Neural cell (in vitro differentiated cells): ENCODE measurements around the gene SOX13. TPM values are rescaled to one million over a fixed set of nuclear protein-coding genes. Genes with fewer than 3 reads are reported as not detected.

Source experiments
- H2AFZ ChIP-seq: fragments of 200-600, 300-800 bp; sonication (generic), shearing (Covaris generic); 2 replicates; pipeline ENCODE4 v1.6.0; 2014; ENCODE audit warnings: low read depth, mild to moderate bottlenecking, antibody characterized with exemption, low read length, moderate library complexity
- H3F3A ChIP-seq: fragments of 200-600 bp; shearing (Covaris generic); 2 replicates; pipeline ENCODE4 v1.6.1; 2016; ENCODE audit warnings: mild to moderate bottlenecking, moderate library complexity, mixed read lengths, antibody characterized with exemption, low read length; ENCODE audit not compliant: insufficient read depth, poor library complexity, severe bottlenecking
- H3K27ac ChIP-seq: fragments of 200-600, 300-800 bp; sonication (generic), shearing (Covaris generic); 2 replicates; pipeline ENCODE4 v1.5.1; 2014; ENCODE audit warnings: mild to moderate bottlenecking, low read length, moderate library complexity
- H3K27me3 ChIP-seq: fragments of 300-800, 200-600 bp; sonication (generic), shearing (Covaris generic); 2 replicates; pipeline ENCODE4 v1.6.0; 2014; ENCODE audit warnings: mild to moderate bottlenecking, low read depth, low read length, moderate library complexity; ENCODE audit not compliant: insufficient read depth
- H3K36me3 ChIP-seq: fragments of 300-800, 200-600 bp; sonication (generic), shearing (Covaris generic); 2 replicates; pipeline ENCODE4 v1.5.1; 2014; ENCODE audit warnings: mild to moderate bottlenecking, antibody characterized with exemption, low read length, moderate library complexity; ENCODE audit not compliant: insufficient read depth
- H3K4me2 ChIP-seq: fragments of 300-800, 200-600 bp; sonication (generic), shearing (Covaris generic); 2 replicates; pipeline ENCODE4 v1.6.0; 2014; ENCODE audit warnings: mild to moderate bottlenecking, low read length
- H3K4me3 ChIP-seq: fragments of 300-800, 200-600 bp; sonication (generic), shearing (Covaris generic); 2 replicates; pipeline ENCODE4 v1.5.1; 2014; ENCODE audit warnings: mild to moderate bottlenecking, low read length, moderate library complexity
- H3K79me2 ChIP-seq: fragments of 200-600 bp; shearing (Covaris generic); replicated peaks from 2 replicates; pipeline ENCODE4 v1.6.0; 2014; ENCODE audit warnings: mild to moderate bottlenecking, low read length, moderate library complexity; ENCODE audit not compliant: insufficient read depth
- H3K9ac ChIP-seq: fragments of 300-800, 200-600 bp; sonication (generic), shearing (Covaris generic); 2 replicates; pipeline ENCODE4 v1.6.1; 2016; ENCODE audit warnings: mild to moderate bottlenecking, low read length, mixed read lengths
- H3K9me2 ChIP-seq: fragments of 200-600 bp; shearing (Covaris generic); 2 replicates; pipeline ENCODE4 v1.6.1; 2016; ENCODE audit warnings: mild to moderate bottlenecking, low read length, mixed read lengths; ENCODE audit not compliant: insufficient read depth
- H3K9me3 ChIP-seq: fragments of 200-600, 300-800 bp; sonication (generic), shearing (Covaris generic); 2 replicates; pipeline ENCODE4 v1.6.1; 2016; ENCODE audit warnings: mild to moderate bottlenecking, mixed run types, low read length, moderate library complexity, mixed read lengths
- H4K20me1 ChIP-seq: fragments of 200-600 bp; shearing (Covaris generic); 2 replicates; pipeline ENCODE4 v1.6.1; 2016; ENCODE audit warnings: mild to moderate bottlenecking, mixed run types; ENCODE audit not compliant: insufficient read depth
- EP300 ChIP-seq: fragments of 450-650 bp; conservative IDR thresholded peaks from 2 replicates; pipeline ENCODE4 v1.6.1; 2014; ENCODE audit warnings: antibody characterized with exemption, mild to moderate bottlenecking, moderate library complexity; ENCODE audit not compliant: poor library complexity, severe bottlenecking
- EZH2 ChIP-seq: fragments of 200-600, 300-800 bp; shearing (Covaris generic), sonication (generic); IDR thresholded peaks from 2 replicates; pipeline ENCODE4 v1.6.1; 2014; ENCODE audit warnings: antibody characterized with exemption, low read length, borderline replicate concordance, mild to moderate bottlenecking; ENCODE audit not compliant: insufficient read depth, poor library complexity, severe bottlenecking
- MXI1 ChIP-seq: fragments of 450-650 bp; conservative IDR thresholded peaks from 2 replicates; pipeline ENCODE4 v1.6.1; 2014; ENCODE audit warnings: antibody characterized with exemption, mild to moderate bottlenecking; ENCODE audit not compliant: poor library complexity, severe bottlenecking
- POLR2AphosphoS5 ChIP-seq: IDR thresholded peaks from 2 replicates; pipeline ENCODE4 v1.6.1; 2012
- RAD21 ChIP-seq: fragments of 450-650 bp; conservative IDR thresholded peaks from 2 replicates; pipeline ENCODE4 v1.6.1; 2014; ENCODE audit warnings: antibody characterized with exemption, mild to moderate bottlenecking, moderate library complexity
- SMC3 ChIP-seq: fragments of 450-650 bp; conservative IDR thresholded peaks from 2 replicates; pipeline ENCODE4 v1.6.1; 2014; ENCODE audit warnings: antibody characterized with exemption, mild to moderate bottlenecking, moderate library complexity; ENCODE audit not compliant: poor library complexity
- TAF1 ChIP-seq: IDR thresholded peaks from 2 replicates; pipeline ENCODE4 v1.6.1; 2012; ENCODE audit warnings: low read depth
- polyA plus RNA-seq: library from polyadenylated mRNA; depleted of rRNA; stranded (reverse); fragments of >200 nt; gene quantifications from 2 replicates; pipeline ENCODE4 v1.2.3, GENCODE V29; 2014
- TF ChIP-seq, protein P1 (sequence below): fragments of 450-650 bp; IDR thresholded peaks from 2 replicates; pipeline ENCODE4 v1.5.1; 2014; ENCODE audit warnings: antibody characterized with exemption, mild to moderate bottlenecking, moderate library complexity; ENCODE audit not compliant: poor library complexity, severe bottlenecking
- TF ChIP-seq, protein P2 (sequence below): IDR thresholded peaks from 2 replicates; pipeline ENCODE4 v1.6.1; 2012; ENCODE audit warnings: borderline replicate concordance

SOX13 gene
- polyA plus RNA-seq, 1 donor from 2014 or later: 1.7 TPM

DNA sequence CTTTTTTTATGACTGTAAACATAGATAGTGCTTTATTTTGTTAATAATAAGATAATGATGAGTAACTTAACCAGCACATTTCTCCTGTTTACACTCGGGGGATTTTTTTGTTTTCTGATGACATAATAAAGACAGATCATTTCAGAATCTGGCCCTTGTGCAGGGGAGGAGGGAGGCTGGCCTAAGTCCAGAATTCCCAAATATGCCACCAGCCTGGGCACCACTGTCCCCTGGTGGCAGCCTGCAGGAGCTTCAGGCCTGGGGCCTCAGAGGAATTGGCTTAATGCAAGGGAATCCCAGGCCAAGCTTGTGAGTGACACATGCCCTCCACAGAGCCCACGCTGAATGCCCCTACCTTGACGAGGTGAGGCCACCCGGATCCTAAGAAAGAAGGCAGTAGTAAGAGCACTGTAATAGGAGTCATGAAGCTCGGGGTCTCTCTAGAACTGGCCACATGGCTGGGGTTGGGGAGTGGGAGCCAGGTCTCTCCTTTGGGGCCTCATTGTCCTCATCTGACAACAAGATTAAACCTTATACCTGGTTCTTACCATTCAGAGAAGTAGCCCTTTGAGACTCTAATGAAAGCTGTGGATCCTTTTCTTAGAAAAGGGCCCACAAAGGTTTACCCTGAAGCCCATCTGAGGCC is 54.8 kb downstream of the SOX13 start:
- peak; percentile 70 for TF ChIP-seq SMC3
- TF ChIP-seq MXI1: no peak
- peak; percentile 68 for TF ChIP-seq RAD21
- TF ChIP-seq EP300: no peak
- TF ChIP-seq, protein P1, sequence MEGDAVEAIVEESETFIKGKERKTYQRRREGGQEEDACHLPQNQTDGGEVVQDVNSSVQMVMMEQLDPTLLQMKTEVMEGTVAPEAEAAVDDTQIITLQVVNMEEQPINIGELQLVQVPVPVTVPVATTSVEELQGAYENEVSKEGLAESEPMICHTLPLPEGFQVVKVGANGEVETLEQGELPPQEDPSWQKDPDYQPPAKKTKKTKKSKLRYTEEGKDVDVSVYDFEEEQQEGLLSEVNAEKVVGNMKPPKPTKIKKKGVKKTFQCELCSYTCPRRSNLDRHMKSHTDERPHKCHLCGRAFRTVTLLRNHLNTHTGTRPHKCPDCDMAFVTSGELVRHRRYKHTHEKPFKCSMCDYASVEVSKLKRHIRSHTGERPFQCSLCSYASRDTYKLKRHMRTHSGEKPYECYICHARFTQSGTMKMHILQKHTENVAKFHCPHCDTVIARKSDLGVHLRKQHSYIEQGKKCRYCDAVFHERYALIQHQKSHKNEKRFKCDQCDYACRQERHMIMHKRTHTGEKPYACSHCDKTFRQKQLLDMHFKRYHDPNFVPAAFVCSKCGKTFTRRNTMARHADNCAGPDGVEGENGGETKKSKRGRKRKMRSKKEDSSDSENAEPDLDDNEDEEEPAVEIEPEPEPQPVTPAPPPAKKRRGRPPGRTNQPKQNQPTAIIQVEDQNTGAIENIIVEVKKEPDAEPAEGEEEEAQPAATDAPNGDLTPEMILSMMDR: peak; percentile 69
- no peaks in the 10 kb centered on the region for H3K79me2 ChIP-seq
- no peaks in the 10 kb centered on the region for H3K9me2 ChIP-seq
- H4K20me1 ChIP-seq: no peaks in the 10 kb centered on the region
- H3K9me3 ChIP-seq: no peaks in the 10 kb centered on the region
- no peaks in the 10 kb centered on the region for H3K36me3 ChIP-seq
- H3K4me3 ChIP-seq: no peak overlapping the region
- H2AFZ ChIP-seq: no peak overlapping the region
- no peaks in the 10 kb centered on the region for H3F3A ChIP-seq
- H3K4me2 ChIP-seq: no peak overlapping the region
- H3K9ac ChIP-seq: no peak overlapping the region
- no peaks in the 10 kb centered on the region for H3K27me3 ChIP-seq
- no peak overlapping the region for H3K27ac ChIP-seq

DNA sequence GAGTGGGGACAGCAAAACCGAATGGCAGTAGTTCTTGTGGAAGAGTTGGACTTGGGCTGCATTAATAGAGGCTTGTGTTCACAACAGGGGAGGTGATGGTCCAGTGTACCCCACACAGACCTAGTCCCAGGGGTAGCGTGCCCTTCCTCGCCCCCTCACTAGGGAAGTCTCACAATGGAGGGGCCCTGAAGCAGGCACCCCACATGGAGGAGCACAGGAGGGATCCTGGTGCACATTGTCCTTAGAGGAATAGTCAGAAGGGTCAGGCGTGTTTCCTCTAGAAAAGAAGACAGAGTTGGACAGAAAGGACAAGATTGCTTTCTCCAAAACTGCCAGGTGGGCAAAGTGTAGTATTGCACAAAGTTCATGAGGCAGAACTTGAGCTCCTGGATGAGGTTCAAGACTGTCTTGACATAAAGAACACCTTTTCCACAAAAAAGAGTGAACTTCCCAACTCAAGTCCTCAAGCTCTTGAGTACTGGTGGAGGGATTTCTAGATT is 55.6 kb downstream of the SOX13 start:
- TF ChIP-seq SMC3 (no peak), MXI1 (no peak), POLR2AphosphoS5 (no peak), RAD21 (no peak), TAF1 (no peak), EZH2 (no peak), EP300 (no peak)
- TF ChIP-seq, protein P1: no peak
- TF ChIP-seq, protein P2, sequence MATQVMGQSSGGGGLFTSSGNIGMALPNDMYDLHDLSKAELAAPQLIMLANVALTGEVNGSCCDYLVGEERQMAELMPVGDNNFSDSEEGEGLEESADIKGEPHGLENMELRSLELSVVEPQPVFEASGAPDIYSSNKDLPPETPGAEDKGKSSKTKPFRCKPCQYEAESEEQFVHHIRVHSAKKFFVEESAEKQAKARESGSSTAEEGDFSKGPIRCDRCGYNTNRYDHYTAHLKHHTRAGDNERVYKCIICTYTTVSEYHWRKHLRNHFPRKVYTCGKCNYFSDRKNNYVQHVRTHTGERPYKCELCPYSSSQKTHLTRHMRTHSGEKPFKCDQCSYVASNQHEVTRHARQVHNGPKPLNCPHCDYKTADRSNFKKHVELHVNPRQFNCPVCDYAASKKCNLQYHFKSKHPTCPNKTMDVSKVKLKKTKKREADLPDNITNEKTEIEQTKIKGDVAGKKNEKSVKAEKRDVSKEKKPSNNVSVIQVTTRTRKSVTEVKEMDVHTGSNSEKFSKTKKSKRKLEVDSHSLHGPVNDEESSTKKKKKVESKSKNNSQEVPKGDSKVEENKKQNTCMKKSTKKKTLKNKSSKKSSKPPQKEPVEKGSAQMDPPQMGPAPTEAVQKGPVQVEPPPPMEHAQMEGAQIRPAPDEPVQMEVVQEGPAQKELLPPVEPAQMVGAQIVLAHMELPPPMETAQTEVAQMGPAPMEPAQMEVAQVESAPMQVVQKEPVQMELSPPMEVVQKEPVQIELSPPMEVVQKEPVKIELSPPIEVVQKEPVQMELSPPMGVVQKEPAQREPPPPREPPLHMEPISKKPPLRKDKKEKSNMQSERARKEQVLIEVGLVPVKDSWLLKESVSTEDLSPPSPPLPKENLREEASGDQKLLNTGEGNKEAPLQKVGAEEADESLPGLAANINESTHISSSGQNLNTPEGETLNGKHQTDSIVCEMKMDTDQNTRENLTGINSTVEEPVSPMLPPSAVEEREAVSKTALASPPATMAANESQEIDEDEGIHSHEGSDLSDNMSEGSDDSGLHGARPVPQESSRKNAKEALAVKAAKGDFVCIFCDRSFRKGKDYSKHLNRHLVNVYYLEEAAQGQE: no peak
- Histone ChIP-seq H3K4me3 (no peak overlapping the region), H3K79me2 (no peaks in the 10 kb centered on the region), H3K9me2 (no peaks in the 10 kb centered on the region), H3K27ac (no peak overlapping the region), H3K4me2 (no peak overlapping the region), H3K9me3 (no peaks in the 10 kb centered on the region), H3K27me3 (no peaks in the 10 kb centered on the region), H3K9ac (no peak overlapping the region), H3K36me3 (no peaks in the 10 kb centered on the region), H4K20me1 (no peaks in the 10 kb centered on the region), H3F3A (no peaks in the 10 kb centered on the region), H2AFZ (no peak overlapping the region)
